GM12892 (cell line): Measurements from ENCODE around the gene PYHIN1.

Source experiments
- POLR2A ChIP-seq: IDR thresholded peaks from 2 replicates; pipeline ENCODE4 v1.6.1; 2011; ENCODE audit warnings: low read depth, low read length, control low read depth
- POLR2AphosphoS5 ChIP-seq: IDR thresholded peaks from 2 replicates; pipeline ENCODE4 v1.6.1; 2011; ENCODE audit warnings: low read depth, low read length, control low read depth

GRCh38 chr1:159005676-159006075, 74.3 kb downstream of the PYHIN1 start:
- TF ChIP-seq POLR2AphosphoS5: no peak
- TF ChIP-seq POLR2A: no peak
